Nephron progenitor cell (in vitro differentiated cells): ENCODE results near the gene PDE4C.

Experiments
- DNase-seq: peaks from one replicate; pipeline ENCODE4 v3.0.0; 2021
- H3K27ac Mint-ChIP-seq: 2 replicates; pipeline ENCODE4 v1.8.0; 2021; ENCODE audit warnings: mild to moderate bottlenecking, moderate library complexity, mixed read lengths
- H3K27me3 Mint-ChIP-seq: 2 replicates; pipeline ENCODE4 v1.8.0; 2021; ENCODE audit warnings: mild to moderate bottlenecking, low read depth, mixed read lengths; ENCODE audit not compliant: poor library complexity
- H3K36me3 Mint-ChIP-seq: 2 replicates; pipeline ENCODE4 v1.8.0; 2021; ENCODE audit warnings: low read depth, mixed read lengths
- H3K4me1 Mint-ChIP-seq: 2 replicates; pipeline ENCODE4 v1.8.0; 2021; ENCODE audit warnings: mixed read lengths
- H3K4me3 Mint-ChIP-seq: 2 replicates; pipeline ENCODE4 v1.8.0; 2021; ENCODE audit warnings: mild to moderate bottlenecking, moderate library complexity, mixed read lengths
- H3K9me3 Mint-ChIP-seq: 2 replicates; pipeline ENCODE4 v1.8.0; 2021; ENCODE audit warnings: mild to moderate bottlenecking, moderate library complexity, mixed read lengths
- TF ChIP-seq, protein P1 (sequence below): fragments of 200-600 bp; sonication (generic); IDR thresholded peaks from 2 replicates; pipeline ENCODE4 v1.5.0; 2021; ENCODE audit warnings: antibody characterized with exemption

The PDE4C gene

GRCh38 chr19:18190278-18190677, 36.0 kb downstream of the PDE4C start:
- H3K4me1 Mint-ChIP-seq, result peaks cover 34% of the 10 kb centered on the region
- TF ChIP-seq, protein P1, sequence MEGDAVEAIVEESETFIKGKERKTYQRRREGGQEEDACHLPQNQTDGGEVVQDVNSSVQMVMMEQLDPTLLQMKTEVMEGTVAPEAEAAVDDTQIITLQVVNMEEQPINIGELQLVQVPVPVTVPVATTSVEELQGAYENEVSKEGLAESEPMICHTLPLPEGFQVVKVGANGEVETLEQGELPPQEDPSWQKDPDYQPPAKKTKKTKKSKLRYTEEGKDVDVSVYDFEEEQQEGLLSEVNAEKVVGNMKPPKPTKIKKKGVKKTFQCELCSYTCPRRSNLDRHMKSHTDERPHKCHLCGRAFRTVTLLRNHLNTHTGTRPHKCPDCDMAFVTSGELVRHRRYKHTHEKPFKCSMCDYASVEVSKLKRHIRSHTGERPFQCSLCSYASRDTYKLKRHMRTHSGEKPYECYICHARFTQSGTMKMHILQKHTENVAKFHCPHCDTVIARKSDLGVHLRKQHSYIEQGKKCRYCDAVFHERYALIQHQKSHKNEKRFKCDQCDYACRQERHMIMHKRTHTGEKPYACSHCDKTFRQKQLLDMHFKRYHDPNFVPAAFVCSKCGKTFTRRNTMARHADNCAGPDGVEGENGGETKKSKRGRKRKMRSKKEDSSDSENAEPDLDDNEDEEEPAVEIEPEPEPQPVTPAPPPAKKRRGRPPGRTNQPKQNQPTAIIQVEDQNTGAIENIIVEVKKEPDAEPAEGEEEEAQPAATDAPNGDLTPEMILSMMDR, result no peak
- H3K27ac Mint-ChIP-seq, result peak overlapping the region; percentile 36
- no peaks in the 10 kb centered on the region for H3K36me3 Mint-ChIP-seq
- H3K4me3 Mint-ChIP-seq, result no peak overlapping the region
- no peaks in the 10 kb centered on the region for H3K9me3 Mint-ChIP-seq
- no peak for DNase-seq
- peaks cover 8% of the 10 kb centered on the region for H3K27me3 Mint-ChIP-seq

- Mint-ChIP-seq H3K36me3 (no peaks in the 10 kb centered on the region), H3K4me3 (no peak overlapping the region), H3K9me3 (no peaks in the 10 kb centered on the region), H3K27ac (peak overlapping the region; percentile 50), H3K27me3 (peaks cover 14% of the 10 kb centered on the region), H3K4me1 (peaks cover 12% of the 10 kb centered on the region)
- DNase-seq, result no peak
- TF ChIP-seq, protein P1, result no peak
Measured at GRCh38 chr19:18185538-18185937, 40.7 kb downstream of the PDE4C start.

GRCh38 chr19:18183529-18183928, 42.7 kb downstream of the PDE4C start:
- DNase-seq, result no peak
- TF ChIP-seq, protein P1, result no peak
- H3K9me3 Mint-ChIP-seq, result no peaks in the 10 kb centered on the region
- H3K27ac Mint-ChIP-seq, result no peak overlapping the region
- H3K4me3 Mint-ChIP-seq, result no peak overlapping the region
- peaks cover 27% of the 10 kb centered on the region for H3K27me3 Mint-ChIP-seq
- H3K4me1 Mint-ChIP-seq, result peaks cover 12% of the 10 kb centered on the region
- H3K36me3 Mint-ChIP-seq, result no peaks in the 10 kb centered on the region

GRCh38 chr19:18179957-18180356, 46.3 kb downstream of the PDE4C start:
- TF ChIP-seq, protein P1, result no peak
- DNase-seq, result no peak
- Mint-ChIP-seq H3K27me3 (peaks cover 45% of the 10 kb centered on the region), H3K27ac (no peak overlapping the region), H3K4me1 (no peaks in the 10 kb centered on the region), H3K36me3 (no peaks in the 10 kb centered on the region), H3K4me3 (no peak overlapping the region), H3K9me3 (no peaks in the 10 kb centered on the region)

GRCh38 chr19:18176367-18177310, 49.6 kb downstream of the PDE4C start:
- Mint-ChIP-seq H3K36me3 (peaks cover 4% of the 10 kb centered on the region), H3K4me1 (peaks cover 12% of the 10 kb centered on the region), H3K9me3 (no peaks in the 10 kb centered on the region), H3K27me3 (peaks cover 62% of the 10 kb centered on the region), H3K4me3 (no peak overlapping the region), H3K27ac (no peak overlapping the region)
- TF ChIP-seq, protein P1, result no peak
- DNase-seq, result no peak

- TF ChIP-seq, protein P1, result no peak
- Mint-ChIP-seq H3K4me3 (no peak overlapping the region), H3K36me3 (peaks cover 19% of the 10 kb centered on the region), H3K27me3 (peaks cover 57% of the 10 kb centered on the region), H3K4me1 (peaks cover 16% of the 10 kb centered on the region), H3K9me3 (no peaks in the 10 kb centered on the region), H3K27ac (no peak overlapping the region)
- no peak for DNase-seq
Measured at GRCh38 chr19:18174983-18175382, 51.3 kb downstream of the PDE4C start.
